HG03039 (cell line): ENCODE results near the gene CACNG7.

Experiments
- ATAC-seq: cut with Tn5 transposase; IDR thresholded peaks from one replicate; pipeline ENCODE4 v1.9.1; 2021; ENCODE audit warnings: mild to moderate bottlenecking, moderate library complexity; ENCODE audit not compliant: unreplicated experiment

CACNG7 gene

GRCh38 chr19:53980539-53981375 lies 71.7 kb downstream of the CACNG7 start:
- ATAC-seq: no peak

- ATAC-seq: no peak
Measured at GRCh38 chr19:53981376-53981951, 72.4 kb downstream of the CACNG7 start.

DNA sequence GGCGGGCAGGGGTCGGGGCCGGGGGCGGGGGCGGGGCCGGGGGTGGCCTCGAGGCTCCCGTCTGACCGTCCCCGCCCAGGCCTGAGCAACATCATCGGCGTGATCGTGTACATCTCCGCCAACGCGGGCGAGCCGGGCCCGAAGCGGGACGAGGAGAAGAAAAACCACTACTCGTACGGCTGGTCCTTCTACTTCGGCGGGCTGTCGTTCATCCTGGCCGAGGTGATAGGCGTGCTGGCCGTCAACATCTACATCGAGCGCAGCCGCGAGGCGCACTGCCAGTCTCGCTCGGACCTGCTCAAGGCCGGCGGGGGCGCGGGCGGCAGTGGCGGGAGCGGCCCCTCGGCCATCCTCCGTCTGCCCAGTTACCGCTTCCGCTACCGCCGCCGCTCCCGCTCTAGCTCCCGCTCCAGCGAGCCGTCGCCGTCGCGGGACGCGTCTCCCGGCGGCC lies 72.9 kb downstream of the CACNG7 start:
- no peak for ATAC-seq

DNA sequence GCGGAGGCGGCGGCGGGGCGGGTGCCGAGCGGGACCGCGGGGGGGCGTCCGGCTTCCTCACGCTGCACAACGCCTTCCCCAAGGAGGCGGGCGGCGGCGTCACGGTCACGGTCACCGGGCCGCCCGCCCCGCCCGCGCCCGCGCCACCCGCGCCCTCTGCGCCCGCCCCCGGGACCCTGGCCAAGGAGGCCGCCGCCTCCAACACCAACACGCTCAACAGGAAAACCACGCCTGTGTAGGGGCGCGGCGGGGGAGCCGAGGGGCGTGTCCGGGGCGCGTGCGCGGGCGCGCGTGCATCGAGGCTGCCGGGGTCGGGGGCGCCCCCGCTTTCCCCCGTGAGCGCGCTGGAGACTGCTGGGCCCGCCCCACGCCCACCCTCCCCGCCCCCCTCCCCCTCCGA lies 73.5 kb downstream of the CACNG7 start:
- no peak for ATAC-seq

GRCh38 chr19:53983457-53984289 lies 74.6 kb downstream of the CACNG7 start:
- ATAC-seq: no peak

- ATAC-seq: no peak
Measured at GRCh38 chr19:53985863-53986262, 76.8 kb downstream of the CACNG7 start.

DNA sequence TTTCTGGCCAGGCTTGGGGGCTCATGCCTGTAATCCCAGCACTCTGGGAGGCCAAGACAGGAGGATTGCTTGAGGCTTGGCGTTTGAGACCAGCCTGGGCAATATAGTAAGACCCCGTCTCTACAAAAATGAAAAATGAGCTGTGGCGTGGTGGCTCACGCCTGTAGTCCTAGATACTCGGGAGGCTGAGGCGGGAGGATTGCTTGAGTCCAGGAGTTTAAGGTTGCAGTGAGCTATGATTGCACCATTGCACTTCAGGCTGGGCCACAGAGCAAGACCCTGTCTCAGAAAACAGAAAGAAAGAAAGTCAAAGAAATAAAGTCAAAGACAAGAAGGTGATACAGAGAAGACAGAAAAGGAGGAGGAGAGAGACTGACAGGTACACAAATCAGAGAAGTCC lies 79.9 kb downstream of the CACNG7 start:
- no peak for ATAC-seq

GRCh38 chr19:53989600-53990533 lies 80.8 kb downstream of the CACNG7 start:
- ATAC-seq: no peak

GRCh38 chr19:53991224-53992113 lies 82.4 kb downstream of the CACNG7 start, which contains the start of gene CACNG6:
CACNG6 (plus strand) TSS chr19:53991637; CDS start chr19:53992878, 1,241 bp downstream.
- ATAC-seq: no peak

DNA sequence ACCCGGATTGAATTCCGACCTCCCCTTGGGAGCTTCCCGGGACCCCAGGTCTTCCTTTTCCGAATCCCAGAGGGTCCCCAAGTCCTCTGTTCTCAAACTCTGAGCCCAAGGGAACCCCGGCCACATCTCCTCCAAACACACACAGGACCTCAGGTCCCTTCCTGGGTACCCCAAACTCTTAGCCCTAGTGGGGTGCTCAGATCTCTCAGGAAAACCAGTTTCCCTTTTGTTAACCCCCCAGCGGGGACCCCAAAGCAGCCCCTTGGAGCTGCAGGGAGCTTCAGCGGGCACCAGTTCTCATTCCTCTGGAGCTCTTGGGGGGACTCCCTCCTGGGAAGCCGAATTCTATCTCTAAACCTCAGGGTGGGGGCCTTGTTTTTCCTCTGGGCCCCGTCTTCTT lies 83.1 kb downstream of the CACNG7 start:
- no peak for ATAC-seq

DNA sequence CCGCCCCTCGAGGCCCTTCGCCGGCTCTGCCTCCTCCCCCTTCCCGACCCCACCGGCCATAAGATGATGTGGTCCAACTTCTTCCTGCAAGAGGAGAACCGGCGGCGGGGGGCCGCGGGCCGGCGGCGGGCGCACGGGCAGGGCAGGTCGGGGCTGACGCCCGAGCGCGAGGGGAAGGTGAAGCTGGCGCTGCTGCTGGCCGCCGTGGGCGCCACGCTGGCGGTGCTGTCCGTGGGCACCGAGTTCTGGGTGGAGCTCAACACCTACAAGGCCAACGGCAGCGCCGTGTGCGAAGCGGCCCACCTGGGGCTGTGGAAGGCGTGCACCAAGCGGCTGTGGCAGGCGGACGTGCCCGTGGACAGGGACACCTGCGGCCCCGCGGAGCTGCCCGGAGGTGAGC lies 83.7 kb downstream of the CACNG7 start:
- ATAC-seq: no peak

DNA sequence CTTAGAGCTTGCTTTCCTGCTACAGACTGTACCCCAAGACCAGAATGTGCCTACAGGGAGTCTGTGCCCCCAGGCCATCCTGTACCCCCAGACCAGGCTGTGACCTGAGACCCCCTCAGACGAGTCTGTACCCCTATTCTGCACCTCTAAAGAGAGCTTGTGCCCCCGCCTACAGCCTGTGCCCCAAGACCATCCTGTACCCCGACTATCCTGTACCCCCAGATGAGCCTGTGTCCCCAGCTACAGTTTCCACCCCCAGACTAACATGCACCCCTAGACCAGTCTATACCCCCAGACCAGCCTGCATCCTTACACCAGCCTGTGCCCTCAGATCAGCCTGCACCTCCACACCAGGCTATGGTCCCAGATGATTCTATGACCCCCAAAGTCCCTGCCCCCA lies 84.4 kb downstream of the CACNG7 start:
- no peak for ATAC-seq
